SK-N-SH (cell line): ENCODE data around the gene AREG. TPM values are rescaled to one million over a fixed set of nuclear protein-coding genes. Genes with fewer than 3 reads are reported as not detected.

Experiments
- CTCF ChIA-PET: fragments of 300-600, 350-600 bp; formaldehyde crosslinking; extraction: SDS; loops from one replicate; lab custom pipeline; 2021; lab: Yijun Ruan, JAX
- POLR2A ChIA-PET: fragments of 350-600 bp; sonication (Branson Sonifier 250); formaldehyde crosslinking; extraction: SDS; loops from one replicate; lab custom pipeline; 2020; ENCODE audit warnings: antibody characterized with exemption, inconsistent platforms; lab: Yijun Ruan, JAX
- DNase-seq: peaks from one replicate; pipeline ENCODE4 v3.0.0; 2012
- H2AFZ ChIP-seq: fragments of 200-600 bp; sonication (generic); 2 replicates; pipeline ENCODE4 v1.8.1; 2016; ENCODE audit warnings: antibody characterized with exemption, mild to moderate bottlenecking, low read depth
- H3F3A ChIP-seq: fragments of 200-600 bp; sonication (generic); replicated peaks from 2 replicates; pipeline ENCODE3; 2016; ENCODE audit warnings: antibody characterized with exemption, mild to moderate bottlenecking; ENCODE audit not compliant: insufficient read depth
- H3K27ac ChIP-seq, 2 experiments: fragments of 200-500 bp in 1 of 2; fragments of 200-600 bp in 1 of 2; sonication (Bioruptor generic) in 1 of 2; sonication (generic), shearing (Covaris generic) in 1 of 2; 2 replicates each; pipeline versions ENCODE4 v1.5.1 to v1.6.1; 2014 to 2016; ENCODE audit warnings: low read depth in 2 of 2, inconsistent platforms in 1 of 2, low read length in 1 of 2, mild to moderate bottlenecking in 1 of 2, mixed read lengths in 1 of 2
- H3K27me3 ChIP-seq: fragments of 200-600 bp; sonication (generic), shearing (Covaris generic); 2 replicates; pipeline ENCODE4 v1.6.1; 2016; ENCODE audit warnings: mixed run types; ENCODE audit not compliant: insufficient read depth
- H3K36me3 ChIP-seq, 2 experiments: fragments of 200-500 bp in 1 of 2; fragments of 200-600 bp in 1 of 2; sonication (Bioruptor generic) in 1 of 2; sonication (generic) in 1 of 2; replicated peaks in 1 of 2; 2 replicates each; pipeline versions ENCODE3 to v1.5.1; 2014 to 2016; ENCODE audit warnings: low read length in 1 of 2, mild to moderate bottlenecking in 1 of 2; ENCODE audit not compliant: insufficient read depth in 2 of 2, control insufficient read depth in 1 of 2
- H3K4me1 ChIP-seq, 2 experiments: fragments of 200-500 bp in 1 of 2; fragments of 200-600 bp in 1 of 2; sonication (Bioruptor generic) in 1 of 2; sonication (generic), shearing (Covaris generic) in 1 of 2; 2 replicates each; pipeline versions ENCODE4 v1.5.1 to v1.6.1; 2014 to 2016; ENCODE audit warnings: low read depth in 1 of 2, low read length in 1 of 2, mixed run types in 1 of 2; ENCODE audit not compliant: insufficient read depth in 2 of 2, control insufficient read depth in 1 of 2
- H3K4me2 ChIP-seq: fragments of 200-600 bp; sonication (generic), shearing (Covaris generic); 2 replicates; pipeline ENCODE4 v1.6.1; 2017; ENCODE audit warnings: mixed run types
- H3K4me3 ChIP-seq, 2 experiments: fragments of 200-500 bp in 1 of 2; fragments of 200-600 bp in 1 of 2; sonication (Bioruptor generic) in 1 of 2; sonication (generic), shearing (Covaris generic) in 1 of 2; 2 replicates each; pipeline versions ENCODE4 v1.5.1 to v1.8.1; 2014 to 2016; ENCODE audit warnings: low read depth in 2 of 2, inconsistent platforms in 1 of 2, low read length in 1 of 2, mild to moderate bottlenecking in 1 of 2, mixed read lengths in 1 of 2, moderate library complexity in 1 of 2
- H3K79me2 ChIP-seq: fragments of 200-600 bp; sonication (generic); 2 replicates; pipeline ENCODE4 v1.8.1; 2017; ENCODE audit warnings: mild to moderate bottlenecking; ENCODE audit not compliant: insufficient read depth
- H3K9ac ChIP-seq: fragments of 200-600 bp; sonication (generic); 2 replicates; pipeline ENCODE4 v1.6.1; 2017; ENCODE audit warnings: mixed run types
- H3K9me2 ChIP-seq: fragments of 200-600 bp; sonication (generic); 2 replicates; pipeline ENCODE4 v1.6.1; 2017; ENCODE audit warnings: mixed run types
- H3K9me3 ChIP-seq: fragments of 200-600 bp; sonication (generic); 2 replicates; pipeline ENCODE4 v1.6.1; 2017; ENCODE audit warnings: mixed run types, mild to moderate bottlenecking, moderate library complexity
- H4K20me1 ChIP-seq: fragments of 200-600 bp; sonication (generic); 2 replicates; pipeline ENCODE4 v1.6.1; 2017; ENCODE audit warnings: mild to moderate bottlenecking, mixed run types; ENCODE audit not compliant: insufficient read depth
- EZH2phosphoT487 ChIP-seq: fragments of 200-600 bp; sonication (generic); IDR thresholded peaks from 2 replicates; pipeline ENCODE4 v1.6.1; 2017; ENCODE audit warnings: low read depth, mixed run types, mild to moderate bottlenecking, antibody characterized with exemption, moderate library complexity, borderline replicate concordance
- FOSL2 ChIP-seq: IDR thresholded peaks from 2 replicates; pipeline ENCODE4 v1.4.0; 2012; ENCODE audit warnings: low read depth, mild to moderate bottlenecking, moderate library complexity, borderline replicate concordance
- FOXJ3 ChIP-seq: sonication (generic); formaldehyde crosslinking; IDR thresholded peaks from 2 replicates; pipeline ENCODE4 v1.5.1; 2020; ENCODE audit warnings: mild to moderate bottlenecking, missing genetic modification reagents
- FOXM1 ChIP-seq: IDR thresholded peaks from 2 replicates; pipeline ENCODE4 v1.4.0; 2012; ENCODE audit warnings: low read depth, mild to moderate bottlenecking
- MEF2A ChIP-seq: IDR thresholded peaks from 2 replicates; pipeline ENCODE4 v1.4.0; 2012; ENCODE audit warnings: low read depth, borderline replicate concordance
- MXI1 ChIP-seq: IDR thresholded peaks from 2 replicates; pipeline ENCODE4 v1.6.1; 2012; ENCODE audit warnings: mild to moderate bottlenecking, low read depth, low read length, improper control_type of control experiment
- NFIC ChIP-seq: IDR thresholded peaks from 2 replicates; pipeline ENCODE4 v1.4.0; 2012; ENCODE audit warnings: borderline replicate concordance
- NRF1 ChIP-seq: IDR thresholded peaks from 2 replicates; pipeline ENCODE4 v1.6.1; 2012; ENCODE audit warnings: low read depth, mild to moderate bottlenecking, low read length
- RCOR1 ChIP-seq: fragments of 150-350 bp; IDR thresholded peaks from 2 replicates; pipeline ENCODE4 v1.6.1; 2017; ENCODE audit warnings: antibody characterized with exemption, low read length
- RFX5 ChIP-seq: IDR thresholded peaks from 2 replicates; pipeline ENCODE4 v1.6.1; 2012; ENCODE audit warnings: mild to moderate bottlenecking, improper control_type of control experiment, low read length
- SMC3 ChIP-seq: IDR thresholded peaks from 2 replicates; pipeline ENCODE4 v1.6.1; 2012; ENCODE audit warnings: low read depth, low read length, improper control_type of control experiment
- TAF1 ChIP-seq: IDR thresholded peaks from 2 replicates; pipeline ENCODE4 v1.6.1; 2012; ENCODE audit warnings: low read depth, mild to moderate bottlenecking, low read length, moderate library complexity, borderline replicate concordance
- TCF12 ChIP-seq: IDR thresholded peaks from 2 replicates; pipeline ENCODE4 v1.4.0; 2012
- WGBS: methylation state at CpG from one replicate; pipeline ENCODE4 v1.1.6; 2017; ENCODE audit warnings: low lambda C conversion rate; 5-methylcytosine and 5-hydroxymethylcytosine counted together
- polyA plus RNA-seq, 3 experiments: library from polyadenylated mRNA; depleted of rRNA; stranded (reverse); fragments of >200 nt; gene quantifications; 2 replicates each; pipeline ENCODE4 v1.2.3, GENCODE V29; 2012
- TF ChIP-seq, protein P1 (sequence below): fragments of 150-350 bp; IDR thresholded peaks from 2 replicates; pipeline ENCODE4 v1.6.1; 2016; ENCODE audit warnings: mild to moderate bottlenecking, low read depth, low read length
- TF ChIP-seq, protein P2 (sequence below): IDR thresholded peaks from 2 replicates; pipeline ENCODE4 v1.6.1; 2012; ENCODE audit warnings: mild to moderate bottlenecking, low read depth, low read length, moderate library complexity
- TF ChIP-seq, protein P3 (sequence below): IDR thresholded peaks from 2 replicates; pipeline ENCODE4 v1.4.0; 2012; ENCODE audit warnings: low read depth, borderline replicate concordance

The AREG gene
- polyA plus RNA-seq, 1 of the 3 experiments (the other 2 are of a cell fraction), result not detected

DNA sequence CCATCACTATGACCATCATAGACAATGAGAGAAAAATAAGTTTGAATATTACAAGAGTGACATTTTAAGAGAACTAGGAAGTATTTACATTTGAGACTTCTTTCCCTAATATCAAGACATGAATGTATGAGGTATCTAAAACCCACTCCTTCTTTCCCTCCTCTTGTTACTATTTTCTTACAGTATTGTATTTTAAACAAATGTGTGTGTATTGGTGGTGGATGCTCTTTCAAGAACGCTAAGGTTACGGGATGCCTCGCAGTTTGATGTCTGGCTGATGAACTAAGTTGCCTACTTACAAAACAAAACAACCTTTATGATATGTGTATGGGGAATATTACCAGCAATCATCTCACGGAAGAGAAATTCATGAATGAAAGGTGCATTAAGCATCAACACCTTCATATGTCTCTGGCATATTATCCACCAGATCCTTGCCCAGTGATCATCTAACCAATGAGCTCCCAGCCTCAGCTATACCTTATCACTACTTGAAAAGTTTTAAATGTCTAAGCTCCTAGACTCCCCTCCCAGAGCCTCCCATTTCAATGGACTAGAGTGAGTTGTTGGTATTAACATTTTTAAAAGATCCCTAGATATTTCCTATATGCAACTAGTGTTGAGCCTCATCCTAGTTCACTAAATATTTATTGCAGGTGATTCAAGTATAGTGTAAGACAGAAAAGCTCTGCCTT lies 10.6 kb downstream of the AREG start:
- no peaks in the 10 kb centered on the region for H3K9me2 ChIP-seq
- no peaks in the 10 kb centered on the region for H3K4me1 ChIP-seq
- no peaks in the 10 kb centered on the region for H3K9me3 ChIP-seq
- no peaks in the 10 kb centered on the region for H3F3A ChIP-seq
- H3K27me3 ChIP-seq, result no peaks in the 10 kb centered on the region; the same call in 1 of the 2 replicates
- ChIA-PET CTCF (interaction anchor here (0.9 kb wide), 1 partner anchor 34 kb away, joined by 3 read pairs; no protein-coding TSS in a partner anchor), POLR2A (no interaction called here)
- no peaks in the 10 kb centered on the region for H4K20me1 ChIP-seq
- H3K27ac ChIP-seq, result no peak overlapping the region
- no peak for DNase-seq
- no peak overlapping the region for H3K4me2 ChIP-seq
- no peak overlapping the region for H3K4me3 ChIP-seq
- no peaks in the 10 kb centered on the region for H3K79me2 ChIP-seq
- H3K36me3 ChIP-seq, result no peaks in the 10 kb centered on the region
- H3K9ac ChIP-seq, result no peak overlapping the region
- TF ChIP-seq MXI1, result no peak
- TF ChIP-seq NFIC, result no peak
- no peak for TF ChIP-seq FOXM1
- TF ChIP-seq, protein P1, sequence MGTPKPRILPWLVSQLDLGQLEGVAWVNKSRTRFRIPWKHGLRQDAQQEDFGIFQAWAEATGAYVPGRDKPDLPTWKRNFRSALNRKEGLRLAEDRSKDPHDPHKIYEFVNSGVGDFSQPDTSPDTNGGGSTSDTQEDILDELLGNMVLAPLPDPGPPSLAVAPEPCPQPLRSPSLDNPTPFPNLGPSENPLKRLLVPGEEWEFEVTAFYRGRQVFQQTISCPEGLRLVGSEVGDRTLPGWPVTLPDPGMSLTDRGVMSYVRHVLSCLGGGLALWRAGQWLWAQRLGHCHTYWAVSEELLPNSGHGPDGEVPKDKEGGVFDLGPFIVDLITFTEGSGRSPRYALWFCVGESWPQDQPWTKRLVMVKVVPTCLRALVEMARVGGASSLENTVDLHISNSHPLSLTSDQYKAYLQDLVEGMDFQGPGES, result no peak
- TF ChIP-seq TCF12, result no peak
- TF ChIP-seq FOSL2, result no peak
- TF ChIP-seq FOXJ3 (CRISPR knock-in tag), result no peak
- TF ChIP-seq, protein P2, sequence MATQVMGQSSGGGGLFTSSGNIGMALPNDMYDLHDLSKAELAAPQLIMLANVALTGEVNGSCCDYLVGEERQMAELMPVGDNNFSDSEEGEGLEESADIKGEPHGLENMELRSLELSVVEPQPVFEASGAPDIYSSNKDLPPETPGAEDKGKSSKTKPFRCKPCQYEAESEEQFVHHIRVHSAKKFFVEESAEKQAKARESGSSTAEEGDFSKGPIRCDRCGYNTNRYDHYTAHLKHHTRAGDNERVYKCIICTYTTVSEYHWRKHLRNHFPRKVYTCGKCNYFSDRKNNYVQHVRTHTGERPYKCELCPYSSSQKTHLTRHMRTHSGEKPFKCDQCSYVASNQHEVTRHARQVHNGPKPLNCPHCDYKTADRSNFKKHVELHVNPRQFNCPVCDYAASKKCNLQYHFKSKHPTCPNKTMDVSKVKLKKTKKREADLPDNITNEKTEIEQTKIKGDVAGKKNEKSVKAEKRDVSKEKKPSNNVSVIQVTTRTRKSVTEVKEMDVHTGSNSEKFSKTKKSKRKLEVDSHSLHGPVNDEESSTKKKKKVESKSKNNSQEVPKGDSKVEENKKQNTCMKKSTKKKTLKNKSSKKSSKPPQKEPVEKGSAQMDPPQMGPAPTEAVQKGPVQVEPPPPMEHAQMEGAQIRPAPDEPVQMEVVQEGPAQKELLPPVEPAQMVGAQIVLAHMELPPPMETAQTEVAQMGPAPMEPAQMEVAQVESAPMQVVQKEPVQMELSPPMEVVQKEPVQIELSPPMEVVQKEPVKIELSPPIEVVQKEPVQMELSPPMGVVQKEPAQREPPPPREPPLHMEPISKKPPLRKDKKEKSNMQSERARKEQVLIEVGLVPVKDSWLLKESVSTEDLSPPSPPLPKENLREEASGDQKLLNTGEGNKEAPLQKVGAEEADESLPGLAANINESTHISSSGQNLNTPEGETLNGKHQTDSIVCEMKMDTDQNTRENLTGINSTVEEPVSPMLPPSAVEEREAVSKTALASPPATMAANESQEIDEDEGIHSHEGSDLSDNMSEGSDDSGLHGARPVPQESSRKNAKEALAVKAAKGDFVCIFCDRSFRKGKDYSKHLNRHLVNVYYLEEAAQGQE, result no peak
- TF ChIP-seq, protein P3, sequence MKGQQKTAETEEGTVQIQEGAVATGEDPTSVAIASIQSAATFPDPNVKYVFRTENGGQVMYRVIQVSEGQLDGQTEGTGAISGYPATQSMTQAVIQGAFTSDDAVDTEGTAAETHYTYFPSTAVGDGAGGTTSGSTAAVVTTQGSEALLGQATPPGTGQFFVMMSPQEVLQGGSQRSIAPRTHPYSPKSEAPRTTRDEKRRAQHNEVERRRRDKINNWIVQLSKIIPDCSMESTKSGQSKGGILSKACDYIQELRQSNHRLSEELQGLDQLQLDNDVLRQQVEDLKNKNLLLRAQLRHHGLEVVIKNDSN, result no peak
- no peak for TF ChIP-seq RCOR1
- TF ChIP-seq SMC3, result no peak
- TF ChIP-seq EZH2phosphoT487, result no peak
- no peak for TF ChIP-seq TAF1
- no peak for TF ChIP-seq RFX5
- no peak for TF ChIP-seq MEF2A
- no peak for TF ChIP-seq NRF1
- no peak overlapping the region for H2AFZ ChIP-seq
- WGBS, result 6% methylated on average over 4 of the region's 4 CpGs
